NCI-H69 (cell line): ENCODE measurements around the gene SMAD3.
"Not testable (repeated sequence)": the region's sequence is repeated elsewhere in the genome, so short reads cannot be mapped to it uniquely, and the experiment has no call there.

Experiments used
- DNase-seq: peaks from one replicate; lab custom pipeline; 2025; lab: John Stamatoyannopoulos, UW

Gene SMAD3

GRCh38 chr15:67109141-67110034 lies 44.0 kb downstream of the SMAD3 start:
- DNase-seq: no peak

GRCh38 chr15:67110361-67110781 lies 45.0 kb downstream of the SMAD3 start:
- no peak for DNase-seq

- no peak for DNase-seq
These were observed 45.8 kb downstream of the SMAD3 start for GRCh38 chr15:67110958-67111864.

GRCh38 chr15:67114046-67114445 lies 48.6 kb downstream of the SMAD3 start:
- no peak for DNase-seq

- DNase-seq: peak; percentile 55
These were observed 49.6 kb downstream of the SMAD3 start for GRCh38 chr15:67114846-67115585.

GRCh38 chr15:67115586-67115969 lies 50.2 kb downstream of the SMAD3 start:
- DNase-seq: no peak

- DNase-seq: no peak
These were observed 51.3 kb downstream of the SMAD3 start for GRCh38 chr15:67116742-67117141.

- DNase-seq: no peak
These were observed 52.0 kb downstream of the SMAD3 start for GRCh38 chr15:67117370-67117769.

GRCh38 chr15:67118808-67119207 lies 53.4 kb downstream of the SMAD3 start:
- DNase-seq: no peak

- no peak for DNase-seq
These were observed 53.9 kb downstream of the SMAD3 start for GRCh38 chr15:67119238-67119846.

GRCh38 chr15:67120009-67120838 lies 54.8 kb downstream of the SMAD3 start:
- DNase-seq: no peak

- DNase-seq: peak; percentile 18
These were observed 55.6 kb downstream of the SMAD3 start for GRCh38 chr15:67120839-67121643.

GRCh38 chr15:67121644-67122605 lies 56.5 kb downstream of the SMAD3 start:
- DNase-seq: no peak

- not testable (repeated sequence) for DNase-seq
These were observed 57.4 kb downstream of the SMAD3 start for GRCh38 chr15:67122816-67123215.

GRCh38 chr15:67123291-67123690 lies 57.9 kb downstream of the SMAD3 start:
- DNase-seq: not testable (repeated sequence)

GRCh38 chr15:67124111-67124510 lies 58.7 kb downstream of the SMAD3 start:
- peak; percentile 66 for DNase-seq

- peak; percentile 52 for DNase-seq
These were observed 59.6 kb downstream of the SMAD3 start for GRCh38 chr15:67124911-67125588.
